UCSD-AML1 (cell line): ENCODE results near the gene PUS1.

ENCODE experiments used
- DNase-seq: peaks from one replicate; lab custom pipeline; 2025; ENCODE audit not compliant: unreplicated experiment; lab: John Stamatoyannopoulos, UW

Gene PUS1

GRCh38 chr12:131902332-131903241 lies 26.5 kb upstream of the PUS1 start:
- no peak for DNase-seq

GRCh38 chr12:131903270-131904255 lies 25.5 kb upstream of the PUS1 start:
- no peak for DNase-seq

DNA sequence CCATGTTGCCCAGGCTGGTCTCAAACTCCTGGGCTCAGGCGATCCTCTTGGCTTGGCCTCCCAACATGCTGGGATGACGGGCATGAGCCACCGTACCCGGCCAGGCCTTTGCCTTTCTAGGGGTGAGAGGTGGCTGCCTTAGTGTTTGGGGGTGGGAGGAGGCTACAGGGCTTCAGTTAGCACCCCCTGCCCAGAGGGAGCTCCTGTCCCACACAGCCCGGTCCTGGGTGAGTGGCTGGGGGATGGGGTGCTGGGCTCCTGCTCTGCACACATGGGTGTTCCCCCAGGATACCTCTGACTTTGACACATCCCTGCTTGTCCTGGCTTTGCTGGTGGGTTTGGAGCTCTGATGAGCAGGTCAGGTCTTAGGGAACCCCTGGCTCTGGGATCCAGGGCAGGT lies 24.7 kb upstream of the PUS1 start:
- DNase-seq, result no peak

DNA sequence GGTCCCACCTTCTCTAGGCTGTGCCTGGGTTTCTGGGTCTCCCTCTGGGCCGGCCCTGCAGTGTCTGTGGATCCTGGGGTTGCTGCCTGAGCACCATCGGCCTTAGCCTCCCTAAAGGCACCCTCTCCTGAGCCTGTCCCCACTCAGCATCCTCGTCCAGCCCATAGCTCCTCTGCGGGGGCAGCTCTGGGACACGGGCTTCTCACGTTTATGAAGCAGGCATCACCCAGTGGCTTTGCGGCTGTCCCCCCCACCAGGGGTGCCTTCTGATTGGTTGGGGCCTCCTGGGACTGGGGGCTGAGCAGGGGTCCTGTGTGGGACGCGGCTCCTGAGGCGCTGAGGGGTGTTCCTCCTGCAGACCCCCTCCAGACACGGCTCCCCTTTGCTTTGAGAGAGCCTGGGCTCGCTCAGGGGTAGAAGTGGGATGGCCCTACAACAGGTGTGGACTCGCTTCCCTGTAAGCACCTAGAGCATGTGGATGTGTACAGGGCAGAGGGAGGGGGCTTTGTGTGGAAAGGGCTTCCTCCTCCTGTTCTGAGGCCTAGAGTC lies 23.9 kb upstream of the PUS1 start:
- DNase-seq, result no peak

DNA sequence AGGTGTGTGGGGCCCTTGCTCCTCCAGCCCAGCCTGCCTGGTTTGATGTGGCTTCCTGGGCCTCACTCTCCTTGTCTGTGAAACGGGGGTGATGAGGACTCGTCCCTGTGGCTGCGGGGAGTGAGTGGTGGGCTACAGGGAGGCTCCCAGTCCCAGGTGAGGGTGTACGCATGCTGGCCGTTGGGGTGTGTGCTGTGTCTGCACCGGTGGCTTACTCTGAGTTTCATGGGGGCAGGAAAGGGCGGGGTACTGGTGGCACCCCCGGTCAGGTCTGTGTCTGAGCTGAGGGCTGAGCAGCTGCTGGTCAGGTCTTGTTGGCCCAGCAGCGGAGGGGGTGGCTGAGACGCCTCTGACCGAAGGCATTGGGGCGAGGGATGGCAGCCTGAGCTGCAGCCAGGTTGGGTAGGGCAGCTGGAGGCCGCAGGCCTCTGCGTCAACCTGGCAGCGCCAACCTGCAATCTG lies 23.4 kb upstream of the PUS1 start:
- DNase-seq, result no peak

DNA sequence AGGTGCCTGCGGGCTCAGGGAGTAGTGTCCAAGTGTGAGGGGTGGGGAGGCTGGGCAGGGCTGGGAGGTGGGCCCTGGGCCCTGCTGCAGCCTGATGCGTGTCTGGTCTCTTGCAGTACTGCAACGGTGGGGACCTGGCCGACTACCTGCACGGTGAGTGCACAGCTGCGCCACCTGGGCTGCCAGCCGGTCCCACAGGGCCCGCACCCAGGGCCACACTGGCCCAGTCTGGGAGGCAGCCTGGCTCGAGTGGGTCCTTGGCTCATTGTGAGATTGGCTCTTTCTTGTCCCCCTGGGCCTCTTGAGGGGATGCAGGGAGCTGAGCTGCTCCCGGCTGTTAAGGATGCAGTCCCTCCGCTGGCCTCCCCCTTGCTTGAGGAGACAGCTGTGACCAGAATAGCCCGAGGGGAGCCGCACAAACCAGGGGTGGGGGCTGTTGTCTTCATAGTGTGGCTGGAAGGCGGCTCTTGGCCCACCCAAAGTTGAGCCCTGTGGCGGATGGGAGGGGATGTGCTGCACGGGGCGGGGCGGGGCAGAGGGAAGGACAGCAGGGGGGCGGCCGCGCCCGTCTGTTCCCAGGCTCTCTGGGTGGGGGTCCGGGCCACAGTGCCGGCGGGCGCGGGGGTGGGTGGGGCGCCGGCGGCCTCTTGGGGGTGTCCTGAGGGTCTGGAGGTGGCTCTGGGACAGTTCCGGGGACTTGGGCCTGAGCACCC lies 21.5 kb upstream of the PUS1 start:
- no peak for DNase-seq

DNA sequence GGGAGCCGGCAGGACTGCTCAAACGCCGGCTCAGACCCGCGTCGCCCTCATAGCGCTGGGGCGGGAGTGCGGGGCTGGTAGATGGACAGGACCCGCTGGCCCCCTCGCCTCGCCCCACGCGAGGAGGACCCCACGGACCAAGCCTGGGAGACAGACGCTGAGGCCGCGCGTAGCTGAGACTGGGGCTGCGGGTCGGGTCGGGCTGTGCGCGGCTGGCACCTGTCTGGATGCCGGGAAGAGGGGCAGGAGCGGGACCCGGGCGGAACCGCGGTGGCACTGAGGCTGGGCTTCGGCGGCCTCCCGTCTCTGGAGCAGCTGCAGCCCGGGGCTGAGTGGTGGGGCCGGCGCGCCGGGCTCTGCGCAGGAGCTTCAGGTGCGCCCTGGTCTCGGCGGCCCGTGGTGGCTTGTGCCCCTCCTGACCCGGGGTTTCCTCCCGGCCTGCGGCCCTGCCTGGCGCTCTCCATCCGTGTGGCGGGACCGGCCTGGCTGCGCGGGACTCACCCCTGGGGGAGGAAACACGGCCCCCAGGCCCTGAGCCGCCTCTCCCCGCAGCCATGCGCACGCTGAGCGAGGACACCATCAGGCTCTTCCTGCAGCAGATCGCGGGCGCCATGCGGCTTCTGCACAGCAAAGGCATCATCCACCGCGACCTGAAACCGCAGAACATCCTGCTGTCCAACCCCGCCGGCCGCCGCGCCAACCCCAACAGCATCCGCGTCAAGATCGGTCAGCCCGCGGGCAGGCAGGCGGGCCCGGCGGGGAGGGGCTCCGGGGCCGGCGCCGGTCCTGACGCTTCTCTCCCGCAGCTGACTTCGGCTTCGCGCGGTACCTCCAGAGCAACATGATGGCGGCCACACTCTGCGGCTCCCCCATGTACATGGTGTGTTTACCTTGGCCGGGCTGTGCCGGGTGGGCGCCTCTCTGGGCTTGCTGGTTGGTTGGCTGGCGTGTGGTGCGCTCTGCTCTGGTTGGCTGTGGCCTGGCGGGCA lies 20.7 kb upstream of the PUS1 start:
- no peak for DNase-seq

GRCh38 chr12:131909081-131909751 lies 19.9 kb upstream of the PUS1 start:
- DNase-seq, result no peak

DNA sequence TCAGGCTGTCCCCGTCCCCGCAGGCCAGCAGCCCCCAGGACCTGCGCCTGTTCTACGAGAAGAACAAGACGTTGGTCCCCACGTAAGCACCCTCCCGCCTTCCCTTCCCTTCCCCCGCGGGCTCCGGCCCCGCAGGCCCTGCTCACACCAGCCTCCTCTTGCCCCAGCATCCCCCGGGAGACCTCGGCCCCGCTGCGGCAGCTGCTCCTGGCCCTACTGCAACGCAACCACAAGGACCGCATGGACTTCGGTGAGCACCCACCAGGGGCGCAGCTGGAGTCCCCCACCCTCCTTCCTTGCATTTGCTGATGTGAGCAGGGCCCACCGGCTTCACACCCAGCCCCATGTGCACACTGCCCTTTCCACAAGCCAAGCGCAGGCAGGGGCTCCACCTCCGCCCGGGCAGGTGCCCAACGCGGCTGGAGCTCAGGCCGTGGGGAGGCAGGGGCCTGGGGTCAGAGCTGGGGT lies 19.3 kb upstream of the PUS1 start:
- no peak for DNase-seq

GRCh38 chr12:131910302-131911027 lies 18.6 kb upstream of the PUS1 start:
- DNase-seq, result no peak

DNA sequence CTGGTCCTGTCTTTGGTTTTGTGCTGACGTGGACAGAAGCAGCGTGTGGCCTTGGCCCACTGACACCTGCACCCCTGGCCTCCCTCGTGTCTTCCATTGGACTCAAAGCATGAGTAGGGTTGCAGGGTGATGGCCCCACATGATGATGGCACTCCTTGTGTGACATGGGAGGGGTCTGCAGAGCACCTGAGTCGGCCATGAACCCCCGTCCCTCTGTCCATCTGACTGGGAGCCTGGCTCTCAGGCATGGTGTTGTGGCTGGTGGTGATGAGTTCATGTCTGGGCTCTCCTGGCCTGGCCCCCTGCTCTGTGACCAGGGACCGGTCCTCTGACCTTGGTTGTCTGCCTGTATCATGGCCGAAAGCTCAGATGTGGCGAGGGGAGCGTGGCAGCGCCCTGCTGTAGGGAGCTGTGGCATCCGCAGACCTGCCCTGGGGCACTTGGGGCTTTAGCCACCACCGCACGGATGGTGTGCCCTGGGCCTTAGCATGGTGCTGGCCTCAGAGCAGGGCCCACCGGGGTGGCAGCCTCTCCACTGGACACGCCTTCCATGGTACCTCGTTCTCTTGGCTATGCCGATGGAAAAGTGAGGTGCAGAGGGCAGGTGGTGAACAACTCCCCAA lies 17.9 kb upstream of the PUS1 start:
- DNase-seq, result no peak

DNA sequence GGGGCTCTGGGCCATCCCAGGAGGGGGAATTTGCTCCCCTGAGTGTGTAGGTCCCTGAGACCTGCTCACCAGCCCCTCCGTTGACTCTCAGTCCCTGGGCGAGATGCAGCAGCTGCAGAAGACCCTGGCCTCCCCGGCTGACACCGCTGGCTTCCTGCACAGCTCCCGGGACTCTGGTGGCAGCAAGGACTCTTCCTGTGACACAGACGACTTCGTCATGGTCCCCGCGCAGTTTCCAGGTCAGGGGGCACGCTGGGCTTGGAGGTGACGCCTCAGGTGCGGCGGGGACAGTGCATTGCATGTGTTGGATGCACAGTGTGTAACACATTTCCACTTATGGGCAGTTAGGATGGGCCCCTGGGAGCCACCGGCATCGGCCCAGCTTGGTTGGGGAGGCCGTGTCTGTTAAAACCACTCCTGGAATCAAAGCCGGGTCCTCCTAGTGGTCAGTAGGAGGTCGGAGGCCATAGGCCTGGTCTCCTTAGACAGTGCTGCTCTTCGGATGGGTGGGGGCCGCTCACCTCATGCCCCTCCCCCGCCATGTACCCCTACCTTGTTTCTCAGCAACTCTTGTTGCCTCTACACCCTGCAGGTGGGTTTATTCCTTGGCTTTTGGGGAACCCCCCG lies 17.1 kb upstream of the PUS1 start:
- no peak for DNase-seq

- DNase-seq, result no peak
Measured at GRCh38 chr12:131912518-131913274, 16.4 kb upstream of the PUS1 start.

- no peak for DNase-seq
Measured at GRCh38 chr12:131913666-131914065, 15.4 kb upstream of the PUS1 start.

DNA sequence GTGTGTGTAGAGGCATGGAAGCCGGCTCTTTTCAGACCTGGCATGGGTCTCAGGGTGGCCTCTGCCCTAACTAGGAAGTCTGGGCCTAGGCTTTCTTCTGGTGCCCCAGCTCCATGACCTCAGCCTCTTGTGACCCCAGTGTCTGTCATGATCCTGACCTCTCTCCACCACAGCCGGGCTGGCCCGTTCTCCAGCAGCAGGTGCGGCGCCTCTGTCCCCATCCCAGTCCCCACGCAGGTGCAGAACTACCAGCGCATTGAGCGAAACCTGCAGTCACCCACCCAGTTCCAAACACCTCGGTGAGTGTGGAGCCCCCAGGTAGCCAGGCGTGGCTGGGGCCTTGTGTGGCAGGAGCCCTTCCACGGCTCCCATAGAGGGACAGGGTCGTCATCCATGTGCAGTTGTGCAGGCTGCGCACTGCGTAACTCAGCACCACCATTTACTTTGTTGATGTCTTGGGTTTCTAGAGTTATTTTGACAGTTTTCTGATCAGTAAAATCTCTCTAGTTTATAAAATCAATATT lies 14.8 kb upstream of the PUS1 start:
- no peak for DNase-seq

DNA sequence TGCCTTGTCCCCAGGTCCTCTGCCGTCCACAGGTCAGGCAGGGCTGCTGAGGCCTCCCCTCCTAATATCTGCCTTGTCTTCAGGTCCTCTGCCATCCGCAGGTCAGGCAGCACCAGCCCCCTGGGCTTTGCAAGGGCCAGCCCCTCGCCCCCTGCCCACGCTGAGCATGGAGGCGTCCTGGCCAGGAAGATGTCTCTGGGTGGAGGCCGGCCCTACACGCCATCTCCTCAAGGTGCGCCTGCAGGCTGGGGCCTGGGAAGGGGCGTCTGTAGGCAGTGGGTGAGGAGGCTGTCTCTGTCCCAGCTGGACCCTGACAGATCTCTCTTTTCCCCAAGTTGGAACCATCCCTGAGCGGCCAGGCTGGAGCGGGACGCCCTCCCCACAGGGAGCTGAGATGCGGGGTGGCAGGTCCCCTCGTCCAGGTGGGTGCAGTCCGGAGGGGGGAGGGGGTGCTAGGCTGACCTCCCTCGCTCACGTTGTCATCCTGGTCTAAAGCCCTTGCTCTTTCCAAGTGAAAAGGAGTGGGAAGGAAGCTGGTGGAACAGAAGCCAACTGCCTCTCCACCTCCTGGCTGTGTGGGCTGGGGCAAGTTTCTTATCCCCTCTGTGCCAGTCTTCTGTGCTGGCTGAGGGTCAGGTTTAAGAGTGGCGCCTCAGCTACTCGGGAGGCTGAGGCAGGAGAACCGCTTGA lies 13.9 kb upstream of the PUS1 start:
- no peak for DNase-seq
